B cell (primary cell): ENCODE measurements around the gene HES1.

ENCODE experiments used
- CTCF ChIP-seq: fragments of 200-600 bp; IDR thresholded peaks from one replicate; pipeline ENCODE4 v1.8.0; 2022; ENCODE audit warnings: antibody characterized with exemption, mild to moderate bottlenecking
- EZH2 ChIP-seq: IDR thresholded peaks from 2 replicates; pipeline ENCODE4 v1.6.1; 2012; ENCODE audit warnings: borderline replicate concordance, low read depth, mild to moderate bottlenecking, moderate library complexity, low read length; ENCODE audit not compliant: insufficient read depth, poor library complexity, severe bottlenecking

GRCh38 chr3:194184265-194184751 lies 48.4 kb downstream of the HES1 start:
- TF ChIP-seq CTCF, result no peak
- TF ChIP-seq EZH2, result no peak
